ENCODE measurements around the gene HOXC13. TPM values are rescaled to one million over a fixed set of nuclear protein-coding genes. Genes with fewer than 3 reads are reported as not detected.

The HOXC13 gene
- total RNA-seq (2014; rRNA removed; shearing (Covaris generic)) (0.06 and 0.10 TPM in 2 replicates), total RNA-seq (2022) (not detected in 2 replicates), Bru-seq, nascent RNA (percentile 14 among the genes with signal in this experiment), BruChase-seq, experiment 1, labeled RNA remaining after a 6-hour chase (not detected), BruChase-seq, experiment 2, labeled RNA remaining after a 2-hour chase (percentile 11 among the genes with signal in this experiment)
- long read RNA-seq, result 0 reads

- no TSS peak for BruUV-seq (replicated peaks)
- intact Hi-C loops (cut with micrococcal nuclease; ENCODE audit: unreplicated experiment), result no loop called here
- Histone ChIP-seq H2AFZ (ENCODE audit: low read length) (0 out of 2 replicates have a peak within 1 kb of the TSS, but pooled peaks have one; percentile 37), H3K4me1 (ENCODE audit: insufficient read depth, low read length, poor library complexity, severe bottlenecking) (no peaks in the 10 kb centered on the region), H3K4me2 (ENCODE audit: low read length) (peak within 1 kb of the TSS; percentile 33), H3K9me2 (ENCODE audit: insufficient read depth, low read length) (no peaks in the 10 kb centered on the region), H3K79me2 (ENCODE audit: insufficient read depth, low read depth, low read length) (no peaks in the 10 kb centered on the region), H4K20me1 (ENCODE audit: insufficient read depth, low read length) (no peaks in the 10 kb centered on the region), H3K9me3 (ENCODE audit: low read length) (no peaks in the 10 kb centered on the region), H3K4me3 (ENCODE audit: low read depth, low read length, poor library complexity, severe bottlenecking) (peak within 1 kb of the TSS; percentile 16), H3K36me3 (ENCODE audit: insufficient read depth, low read length) (no peaks in the 10 kb centered on the region), H3K27ac (ENCODE audit: low read depth, low read length, poor library complexity, severe bottlenecking) (no peak within 1 kb of the TSS)
- CTCF ChIA-PET (ENCODE audit: unreplicated experiment), result interaction anchor here (0.6 kb wide), 1 partner anchor 106 kb away, joined by 3 read pairs; no protein-coding TSS in a partner anchor
- no peak for TF ChIP-seq CTCF (conservative IDR thresholded peaks at IDR 0.05; ENCODE audit: low read length)
- TF ChIP-seq EZH2phosphoT487 (IDR thresholded peaks at IDR 0.05; ENCODE audit: borderline replicate concordance, low read depth, low read length), result no peak
- peak; percentile 68 for DNase-seq (ENCODE audit: low spot score)
- POLR2A ChIA-PET, result no interaction called here
Observed at GRCh38 chr12:53938326-53939140, at the start of gene HOXC13. HOXC13 (plus strand) TSS chr12:53938831; CDS start chr12:53938907, 76 bp downstream.

GRCh38 chr12:53890081-53890480 is 48.5 kb upstream of the HOXC13 start:
- TF ChIP-seq EZH2phosphoT487 (IDR thresholded peaks at IDR 0.05; ENCODE audit: borderline replicate concordance, low read depth, low read length) (no peak), CTCF (conservative IDR thresholded peaks at IDR 0.05; ENCODE audit: low read length) (no peak)
- CTCF ChIA-PET (ENCODE audit: unreplicated experiment), result interaction anchor here (0.6 kb wide), 1 partner anchor 253 kb away, joined by 4 read pairs; no protein-coding TSS in a partner anchor

More at GRCh38 chr12:53890081-53890480, 48.5 kb upstream of the HOXC13 start:
- POLR2A ChIA-PET, result no interaction called here
- DNase-seq (ENCODE audit: low spot score), result no peak
- Histone ChIP-seq H3K4me3 (ENCODE audit: low read depth, low read length, poor library complexity, severe bottlenecking) (no peak overlapping the region), H3K9me3 (ENCODE audit: low read length) (no peaks in the 10 kb centered on the region), H3K9me2 (ENCODE audit: insufficient read depth, low read length) (no peaks in the 10 kb centered on the region), H3K79me2 (ENCODE audit: insufficient read depth, low read depth, low read length) (no peaks in the 10 kb centered on the region), H2AFZ (ENCODE audit: low read length) (no peak overlapping the region), H3K27ac (ENCODE audit: low read depth, low read length, poor library complexity, severe bottlenecking) (no peak overlapping the region), H3K4me2 (ENCODE audit: low read length) (no peak overlapping the region), H4K20me1 (ENCODE audit: insufficient read depth, low read length) (no peaks in the 10 kb centered on the region), H3K36me3 (ENCODE audit: insufficient read depth, low read length) (no peaks in the 10 kb centered on the region), H3K4me1 (ENCODE audit: insufficient read depth, low read length, poor library complexity, severe bottlenecking) (no peaks in the 10 kb centered on the region)
- intact Hi-C loops (cut with micrococcal nuclease; ENCODE audit: unreplicated experiment), result no loop called here
- BruUV-seq (replicated peaks), result no TSS peak
